NCI-H524 treated with DMSO at 0.1 percent for 48 hours (cell line): ENCODE results near the gene RAB19.
"Not testable (repeated sequence)": the region's sequence is repeated elsewhere in the genome, so short reads cannot be mapped to it uniquely, and the experiment has no call there.

Experiments used
- DNase-seq: peaks from one replicate; lab custom pipeline; 2025; lab: John Stamatoyannopoulos, UW

Gene RAB19

DNA sequence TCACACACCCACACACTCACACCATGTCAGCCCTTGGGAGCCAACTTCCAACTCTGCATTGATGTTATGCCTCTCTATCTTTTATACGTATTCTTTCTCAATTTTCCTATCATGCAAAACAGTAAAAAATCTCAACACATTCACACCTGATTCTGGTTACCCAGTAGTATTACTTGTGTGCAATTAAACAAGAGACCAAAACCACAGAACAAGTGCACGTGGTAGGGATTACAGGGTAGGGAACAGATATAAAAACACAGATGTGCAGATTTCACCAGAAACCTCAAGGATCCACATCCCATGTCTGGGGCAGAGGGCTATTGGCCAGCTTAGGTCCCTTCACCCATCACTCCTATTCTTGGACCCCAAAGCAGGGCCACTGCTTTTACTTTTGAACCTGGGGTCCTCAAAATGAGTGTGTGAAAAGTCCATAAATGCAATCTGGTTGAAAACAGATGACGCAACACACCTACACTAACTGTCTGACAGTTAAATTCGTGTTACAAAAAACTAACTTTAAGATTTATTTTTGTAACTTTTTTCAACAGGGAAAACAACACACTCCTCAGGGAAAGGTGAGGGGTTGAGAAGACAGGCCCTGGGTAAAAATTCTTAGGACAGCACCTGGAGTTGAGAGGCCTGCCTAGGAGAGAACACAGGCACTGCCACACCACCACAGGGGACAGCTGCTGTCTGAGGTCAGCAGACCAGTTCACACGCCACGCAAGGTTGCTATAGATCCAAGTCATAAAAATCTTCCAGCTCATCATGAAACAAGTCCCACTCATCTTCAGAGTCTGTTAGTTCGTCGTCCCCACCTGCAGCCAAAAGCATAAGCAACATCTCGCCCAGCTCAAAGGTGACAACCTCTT is 50.2 kb downstream of the RAB19 start:
- not testable (repeated sequence) for DNase-seq

DNA sequence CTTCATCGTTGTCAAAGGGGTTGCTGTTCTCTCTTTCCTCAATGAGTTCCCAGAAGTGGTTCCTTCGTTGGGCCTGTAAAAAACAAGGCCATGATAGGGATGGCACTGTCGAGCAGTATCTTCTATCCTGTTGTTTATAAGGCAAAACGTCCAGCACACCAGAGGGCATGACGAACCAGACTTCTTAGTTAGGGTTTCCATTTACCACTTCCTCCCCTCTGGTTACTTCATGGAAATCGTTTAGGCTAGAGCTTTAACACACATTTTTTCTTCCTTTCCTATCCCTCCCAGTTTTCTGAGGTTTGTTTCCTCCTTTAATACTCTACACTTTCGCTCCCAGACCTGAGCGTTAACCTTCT is 50.8 kb downstream of the RAB19 start:
- DNase-seq: no peak

DNA sequence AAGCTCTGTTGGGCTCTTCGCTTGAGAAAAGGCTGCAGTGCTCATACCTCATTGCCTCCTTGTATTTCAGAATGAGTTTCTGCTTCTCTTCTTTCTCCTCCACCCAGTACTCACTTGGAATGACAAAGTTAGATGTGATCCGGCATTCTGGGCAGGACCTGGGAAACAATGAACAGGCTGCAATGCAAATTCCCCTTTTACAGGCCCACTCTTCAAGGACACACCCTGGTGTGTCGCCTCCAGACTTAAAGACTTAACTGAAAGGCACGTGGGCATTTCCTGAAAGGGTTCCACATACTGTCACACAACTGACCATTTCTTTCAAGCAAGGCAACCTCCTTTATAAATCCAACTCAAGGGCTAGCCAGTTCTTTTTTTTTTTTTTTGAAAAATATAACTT is 51.9 kb downstream of the RAB19 start:
- DNase-seq: no peak

DNA sequence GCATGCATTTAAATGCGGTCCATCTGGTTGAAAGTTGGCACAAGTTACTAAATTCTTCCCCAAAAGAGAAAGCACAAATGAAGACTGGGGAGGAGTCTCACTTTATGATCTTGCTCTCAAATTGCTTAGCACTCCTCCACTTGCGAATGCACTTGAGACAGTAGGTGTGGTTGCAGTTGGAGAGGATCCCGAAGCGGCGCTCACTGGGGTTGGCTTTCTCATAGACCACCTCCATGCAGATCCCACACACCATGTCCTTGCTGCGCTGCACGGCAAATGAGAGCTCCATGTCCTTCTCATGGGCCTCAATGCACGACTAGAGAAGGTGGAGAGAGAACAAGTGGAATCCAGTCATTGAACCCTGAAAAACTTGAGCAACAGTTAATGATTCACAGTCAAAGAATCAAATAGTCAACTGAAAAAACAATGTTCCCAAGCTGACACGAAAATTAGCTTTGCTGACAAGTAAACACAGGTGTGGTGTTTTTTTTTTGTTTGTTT is 52.7 kb downstream of the RAB19 start:
- no peak for DNase-seq

DNA sequence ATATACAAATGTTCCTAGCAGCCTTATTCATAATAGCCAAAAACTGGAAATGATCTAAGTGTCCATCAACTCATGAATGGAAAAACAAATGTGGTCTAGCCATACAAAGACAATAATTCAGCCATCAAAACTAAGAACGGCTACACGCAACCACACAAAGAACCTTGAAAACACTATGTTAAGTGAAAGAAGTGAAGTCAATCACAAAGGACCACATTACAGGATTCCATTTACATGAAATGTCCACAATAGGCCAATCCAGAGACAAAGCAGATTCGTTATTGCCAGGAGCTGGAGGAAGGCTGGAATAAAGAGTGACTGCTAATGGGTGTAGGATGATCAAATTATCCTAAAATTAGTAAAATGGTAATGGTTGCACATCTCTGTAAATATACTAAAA is 54.3 kb downstream of the RAB19 start:
- no peak for DNase-seq

DNA sequence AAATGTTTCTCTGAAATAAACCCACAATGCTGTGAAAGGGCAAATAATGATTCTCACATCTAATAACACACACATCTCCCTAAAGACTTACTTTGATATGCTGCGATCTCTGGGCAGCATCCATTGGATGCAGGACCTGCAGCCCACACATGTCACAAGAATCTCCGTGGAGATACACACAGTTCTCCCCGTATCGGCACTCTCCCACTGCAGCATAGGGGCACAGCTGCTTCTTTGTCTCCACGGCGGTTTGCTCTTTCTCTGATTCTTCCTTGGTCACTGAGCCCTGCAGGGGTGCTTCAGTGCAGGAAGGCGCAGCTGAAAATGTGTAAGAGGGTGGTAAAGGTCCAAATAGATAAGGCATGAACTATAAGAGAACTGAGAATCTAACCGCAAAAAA is 55.1 kb downstream of the RAB19 start:
- DNase-seq: no peak

DNA sequence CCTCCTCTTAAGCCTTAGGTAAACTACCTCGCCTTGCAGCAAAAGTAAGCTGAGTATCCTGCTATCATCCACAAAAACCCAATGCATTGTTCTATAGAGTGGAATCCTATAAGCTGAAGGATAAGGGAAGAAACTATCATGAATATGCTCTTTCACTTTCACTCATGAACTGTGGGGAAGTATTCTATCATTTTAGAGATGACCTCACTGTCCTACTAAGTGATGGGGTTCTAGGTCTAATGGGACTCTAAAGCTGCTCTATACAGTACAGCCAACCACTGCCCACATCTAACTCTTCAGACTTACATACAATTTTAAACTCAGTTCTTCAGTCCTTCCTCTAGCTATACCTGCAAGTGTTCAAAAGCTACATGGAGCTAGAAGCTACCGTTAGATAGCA is 59.3 kb downstream of the RAB19 start:
- DNase-seq: no peak

DNA sequence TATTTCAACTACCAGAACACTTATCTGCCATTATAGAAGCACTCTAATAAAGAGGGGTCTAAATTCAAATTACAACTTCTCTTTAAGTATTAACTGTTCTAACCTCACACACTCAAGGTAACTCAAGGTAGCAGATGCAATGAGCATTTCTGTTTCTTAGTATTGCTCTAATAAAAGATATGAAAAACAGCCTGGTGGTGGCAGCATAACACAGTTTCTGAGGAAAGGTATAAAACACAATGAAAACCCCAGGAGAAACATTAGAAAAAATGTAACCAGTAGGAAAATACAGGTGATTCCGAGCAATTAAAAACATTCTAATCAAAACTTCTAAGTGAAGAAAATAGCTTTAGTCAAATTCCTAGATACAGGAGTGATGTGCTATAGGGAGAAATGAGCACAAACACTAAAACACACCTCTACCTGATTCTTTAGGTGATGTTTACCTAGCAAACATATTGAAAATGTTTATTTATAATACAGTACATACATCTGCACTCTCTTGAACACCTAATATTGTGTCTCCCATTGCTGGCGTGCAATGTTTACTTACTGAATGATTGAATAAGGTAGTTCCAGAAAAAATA is 72.0 kb downstream of the RAB19 start:
- DNase-seq: no peak

DNA sequence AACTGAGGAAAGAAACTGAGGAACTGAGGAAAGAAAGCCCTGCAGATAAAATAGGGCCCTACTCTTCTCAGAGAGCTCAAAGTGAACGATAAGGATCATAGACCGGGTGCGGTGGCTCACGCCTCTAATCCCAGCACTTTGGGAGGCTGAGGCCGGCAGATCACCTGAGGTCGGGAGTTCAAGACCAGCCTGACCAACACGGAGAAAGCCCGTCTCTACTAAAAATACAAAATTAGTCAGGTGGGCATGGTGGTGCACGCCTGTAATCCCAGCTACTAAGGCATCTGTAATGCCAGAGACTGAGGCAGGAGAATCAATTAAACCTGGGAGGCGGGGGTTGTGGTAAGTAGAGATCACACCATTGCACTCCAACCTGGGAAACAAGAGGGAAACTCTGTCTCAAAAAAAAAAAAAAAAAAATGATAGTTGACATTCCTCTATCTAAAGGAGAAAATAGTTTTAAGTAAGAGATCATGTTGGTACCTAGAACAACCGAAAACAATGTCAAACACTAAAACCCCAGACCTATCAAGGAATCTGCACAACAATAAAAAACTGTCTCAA is 72.9 kb downstream of the RAB19 start:
- DNase-seq: no peak
